Activated CD4-positive, alpha-beta T cell treated with anti-CD3 and anti-CD28 coated beads for 36 hours (primary cell): ENCODE measurements around the gene LITAFD. TPM values are rescaled to one million over a fixed set of nuclear protein-coding genes. Genes with fewer than 3 reads are reported as not detected.

Experiments used
- ATAC-seq: fragments of 200-7000 bp; cut with Tn5 transposase; one replicate; pipeline ENCODE4 v1.10.0; 2021; ENCODE audit warnings: mild to moderate bottlenecking, moderate library complexity
- CTCF ChIA-PET: fragments of 350-600 bp; sonication (Branson Sonifier 250); formaldehyde crosslinking; loops from one replicate; lab custom pipeline; 2021; ENCODE audit warnings: antibody characterized with exemption; lab: Charles Lee
- POLR2A ChIA-PET: fragments of 350-600 bp; sonication (Branson Sonifier 250); formaldehyde crosslinking; loops from one replicate; lab custom pipeline; 2021; ENCODE audit warnings: antibody characterized with exemption, inconsistent platforms; lab: Charles Lee
- DNase-seq: peaks from one replicate; pipeline ENCODE4 v3.0.0-alpha.2; 2020
- H3K27ac Mint-ChIP-seq: one replicate; pipeline ENCODE4 v1.8.0; 2021; ENCODE audit warnings: mixed read lengths
- H3K27me3 Mint-ChIP-seq: one replicate; pipeline ENCODE4 v1.8.0; 2021; ENCODE audit warnings: mixed read lengths
- H3K36me3 Mint-ChIP-seq: one replicate; pipeline ENCODE4 v1.8.0; 2021; ENCODE audit warnings: low read depth, mixed read lengths
- H3K4me1 Mint-ChIP-seq: one replicate; pipeline ENCODE4 v1.8.0; 2021; ENCODE audit warnings: mixed read lengths
- H3K4me3 Mint-ChIP-seq: one replicate; pipeline ENCODE4 v1.8.0; 2021; ENCODE audit warnings: mild to moderate bottlenecking, moderate library complexity, mixed read lengths
- H3K9me3 Mint-ChIP-seq: one replicate; pipeline ENCODE4 v1.8.0; 2021; ENCODE audit warnings: low read depth, mixed read lengths
- intact Hi-C, 2 experiments: fragments of 100-400 bp; cut with DNase I in 1 of 2; cut with micrococcal nuclease in 1 of 2; formaldehyde crosslinking; loops; one replicate each; pipeline versions ENCODE4 v1.14.2 to v1.15.1; 2022 to 2024; cut with DNase I, micrococcal nuclease
- total RNA-seq, 2 experiments: library from RNA; stranded (reverse); gene quantifications; one replicate each; pipeline ENCODE4 v1.2.3, GENCODE V29; 2021

LITAFD gene
- total RNA-seq, 2 experiments from 2014 or later = not detected

DNA sequence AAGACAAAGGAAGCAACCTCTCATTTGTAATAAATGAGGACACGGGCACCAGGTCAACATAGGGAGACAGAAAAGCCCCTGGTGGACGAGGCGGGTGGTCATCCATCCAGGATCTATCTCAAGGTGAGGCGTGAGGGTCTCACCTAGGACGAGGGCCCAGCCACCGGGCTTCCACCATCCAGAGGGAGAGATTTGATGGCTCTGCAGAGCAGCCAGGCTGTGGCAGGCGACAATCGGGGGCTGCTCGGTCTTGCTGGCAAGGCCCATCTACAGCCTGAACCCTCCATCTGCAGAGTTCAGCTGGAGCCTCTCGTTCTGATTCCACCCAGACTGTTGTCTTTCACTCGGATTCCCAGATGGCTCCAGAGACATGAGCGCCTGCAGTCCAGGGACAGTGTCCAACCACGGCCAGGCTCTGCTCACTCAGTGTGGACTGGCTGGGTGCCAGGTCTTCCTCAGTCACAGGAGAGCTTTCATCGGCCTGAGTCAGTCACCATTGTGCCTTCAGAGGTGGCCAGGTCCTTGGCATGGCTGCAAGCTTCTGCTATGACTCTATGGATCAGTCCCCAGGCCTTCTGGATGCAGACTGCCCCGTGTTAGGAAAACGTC, 5.9 kb downstream of the LITAFD start:
- ChIA-PET CTCF (interaction anchor here (0.6 kb wide), 1 partner anchor 15 kb away, joined by 5 read pairs; no protein-coding TSS in a partner anchor), POLR2A (interaction anchor here (0.8 kb wide), 1 partner anchor 23 kb away, joined by 3 read pairs; no protein-coding TSS in a partner anchor)
- DNase-seq = no peak
- peaks cover 25% of the 10 kb centered on the region for H3K36me3 Mint-ChIP-seq
- H3K27ac Mint-ChIP-seq = no peak overlapping the region
- intact Hi-C loops = loop anchor here in 1 of 2 experiments (2.0 kb wide), 1 partner anchor 61 kb away; no protein-coding TSS in a partner anchor
- no peak overlapping the region for H3K4me3 Mint-ChIP-seq
- H3K27me3 Mint-ChIP-seq = peaks cover 3% of the 10 kb centered on the region
- no peaks in the 10 kb centered on the region for H3K9me3 Mint-ChIP-seq
- no peak for ATAC-seq
- peaks cover 17% of the 10 kb centered on the region for H3K4me1 Mint-ChIP-seq

DNA sequence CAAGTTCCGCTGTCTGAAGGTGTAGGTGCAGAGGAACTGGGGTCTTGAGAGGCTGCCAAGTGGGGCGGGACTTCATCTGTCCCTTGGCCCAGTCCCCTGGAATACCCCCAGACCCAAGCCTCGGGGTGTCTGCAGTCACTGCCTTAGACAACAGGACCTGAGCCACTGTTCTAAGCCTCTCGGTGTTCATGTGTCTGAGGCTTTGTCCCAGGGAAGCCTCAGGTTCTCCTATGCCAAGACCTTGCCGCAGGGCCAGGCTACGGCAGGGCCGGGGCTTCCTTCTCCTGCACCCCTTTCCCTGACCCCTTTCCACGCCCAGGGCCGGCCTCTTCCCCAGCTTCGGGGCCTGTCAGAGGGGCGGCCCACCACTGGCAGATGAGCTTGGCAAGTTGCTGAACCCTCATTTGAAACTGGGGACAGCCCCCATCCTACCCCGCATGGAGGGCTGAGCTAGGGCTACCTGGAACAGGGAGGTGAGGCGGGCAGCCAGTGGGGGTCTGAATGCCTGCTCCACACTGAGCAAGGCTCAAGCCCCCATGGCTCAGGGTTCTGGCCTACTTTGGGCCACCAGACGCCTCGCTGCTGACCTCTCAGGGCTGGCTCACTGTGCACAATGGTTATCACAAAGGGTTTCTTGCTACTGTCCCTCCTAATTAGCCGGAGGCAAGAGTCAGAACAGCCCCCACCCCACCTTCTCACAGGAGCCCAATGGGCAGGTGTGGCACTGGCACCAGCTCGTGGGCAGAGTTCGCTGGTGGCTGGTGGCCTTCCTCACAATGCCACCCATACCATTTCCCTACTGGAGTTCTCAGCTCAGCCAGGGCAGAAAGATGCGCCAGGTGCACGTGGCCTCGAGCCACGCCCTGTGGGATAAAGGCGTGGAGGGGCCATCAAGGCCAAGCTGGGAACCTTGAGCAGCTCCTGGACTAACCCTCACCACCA, 7.1 kb downstream of the LITAFD start:
- ChIA-PET CTCF (interaction anchor here (0.6 to 5.7 kb wide), 4 partner anchors 9 to 47 kb away, joined by 3 to 31 read pairs (median 5); partner anchors contain the start of gene LITAFD), POLR2A (no interaction called here)
- Mint-ChIP-seq H3K4me1 (peaks cover 17% of the 10 kb centered on the region), H3K36me3 (peaks cover 29% of the 10 kb centered on the region), H3K27me3 (peaks cover 3% of the 10 kb centered on the region), H3K9me3 (no peaks in the 10 kb centered on the region), H3K4me3 (no peak overlapping the region), H3K27ac (no peak overlapping the region)
- no peak for DNase-seq
- ATAC-seq = no peak
- intact Hi-C loops = loop anchor here in 1 of 2 experiments (2.0 kb wide), 1 partner anchor 62 kb away; no protein-coding TSS in a partner anchor

DNA sequence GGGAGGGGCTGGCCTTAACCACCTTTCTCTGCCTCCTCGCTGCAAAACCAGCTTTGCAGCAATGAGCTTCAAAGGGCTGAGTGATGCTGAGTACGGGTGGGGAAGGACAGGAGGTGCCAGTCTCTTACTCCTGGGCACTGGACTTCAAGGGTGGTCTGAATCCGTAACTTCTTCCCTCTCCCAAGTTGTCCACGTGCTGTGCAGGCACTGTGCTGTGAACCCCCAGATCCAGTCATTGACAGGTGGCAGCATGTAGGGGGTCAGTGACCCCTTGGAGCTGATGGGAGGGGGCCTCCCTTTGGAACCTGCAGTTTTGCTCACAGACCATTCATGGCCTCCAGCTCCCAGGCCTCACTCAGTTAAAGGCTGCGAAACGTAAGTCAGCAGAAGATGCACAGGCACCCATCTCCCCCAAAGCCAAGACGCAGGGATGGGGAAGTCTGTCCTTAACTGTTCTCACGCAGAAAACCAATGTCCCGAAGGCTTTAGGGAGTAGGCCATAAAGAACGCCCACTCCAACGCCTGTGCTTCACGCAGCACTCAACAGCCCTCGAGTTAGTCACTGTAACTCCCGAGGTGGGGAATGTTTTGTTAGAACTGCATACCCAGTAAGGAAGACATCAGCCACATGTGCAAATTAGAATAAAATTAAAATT, 7.9 kb downstream of the LITAFD start:
- Mint-ChIP-seq H3K36me3 (peaks cover 36% of the 10 kb centered on the region), H3K9me3 (no peaks in the 10 kb centered on the region), H3K4me3 (no peak overlapping the region), H3K27me3 (peaks cover 3% of the 10 kb centered on the region), H3K27ac (peak overlapping the region; percentile 42), H3K4me1 (peaks cover 17% of the 10 kb centered on the region)
- DNase-seq (no peak), ATAC-seq (no peak)
- POLR2A ChIA-PET = no interaction called here
- CTCF ChIA-PET = interaction anchor here (1.0 to 5.7 kb wide), 3 partner anchors 9 to 46 kb away, joined by 3 to 31 read pairs (median 5); partner anchors contain the start of gene LITAFD
- intact Hi-C loops = loop anchor here in 1 of 2 experiments (2.0 kb wide), 1 partner anchor 63 kb away; no protein-coding TSS in a partner anchor

DNA sequence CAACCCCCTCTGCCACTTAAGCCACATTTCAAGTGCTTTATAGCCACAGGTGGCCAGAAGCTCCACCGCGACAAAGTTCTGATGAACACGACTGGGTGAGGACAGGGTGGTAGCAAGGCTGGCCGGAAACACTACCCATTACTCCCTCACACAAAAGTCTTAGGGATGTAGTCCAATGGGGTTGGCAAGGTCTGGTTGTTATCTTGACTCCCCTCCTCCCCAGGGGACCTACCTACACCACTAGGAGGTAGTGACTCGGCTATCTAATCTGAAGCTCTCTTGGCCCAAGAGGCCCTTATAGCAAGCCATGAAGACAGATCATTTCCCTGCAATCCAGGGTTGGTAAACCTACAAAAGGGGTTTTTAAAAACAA, 8.4 kb downstream of the LITAFD start:
- H3K27me3 Mint-ChIP-seq = peaks cover under 1% of the 10 kb centered on the region
- DNase-seq (no peak), ATAC-seq (no peak)
- peaks cover 15% of the 10 kb centered on the region for H3K4me1 Mint-ChIP-seq
- ChIA-PET POLR2A (no interaction called here), CTCF (interaction anchor here (1.0 to 5.7 kb wide), 3 partner anchors 10 to 46 kb away, joined by 3 to 31 read pairs (median 5); partner anchors contain the start of gene LITAFD)
- H3K36me3 Mint-ChIP-seq = peaks cover 42% of the 10 kb centered on the region
- H3K4me3 Mint-ChIP-seq = no peak overlapping the region
- H3K9me3 Mint-ChIP-seq = no peaks in the 10 kb centered on the region
- intact Hi-C loops = no loop called here
- H3K27ac Mint-ChIP-seq = peak overlapping the region; percentile 87

DNA sequence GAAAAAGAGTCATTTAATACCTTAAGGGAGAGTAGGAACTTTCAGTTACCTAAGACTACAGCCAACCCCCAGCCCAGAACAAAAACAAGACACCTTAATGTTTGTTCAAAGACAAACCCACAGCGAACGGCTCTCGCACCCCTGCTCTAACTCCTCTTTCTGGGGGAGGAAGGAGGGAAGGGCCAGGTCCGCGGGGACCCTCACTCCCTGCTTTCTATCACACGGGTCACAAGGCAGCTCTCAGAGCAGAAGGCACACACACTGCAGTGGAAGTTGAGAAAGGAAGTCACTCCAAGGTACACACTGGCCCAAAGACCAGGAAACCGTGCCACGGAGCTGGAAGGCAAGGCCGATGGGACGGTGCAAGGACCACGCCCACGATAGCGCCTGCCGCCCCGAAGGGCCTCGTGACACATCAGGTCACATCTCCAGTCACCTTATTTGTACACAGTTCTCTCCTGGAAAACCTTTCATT, 10.0 kb downstream of the LITAFD start:
- Mint-ChIP-seq H3K9me3 (no peaks in the 10 kb centered on the region), H3K4me3 (peak overlapping the region; percentile 6), H3K4me1 (peaks cover 10% of the 10 kb centered on the region), H3K27ac (peak overlapping the region; percentile 87), H3K27me3 (no peaks in the 10 kb centered on the region), H3K36me3 (peaks cover 46% of the 10 kb centered on the region)
- ATAC-seq (peak; percentile 27), DNase-seq (peak; percentile 48)
- CTCF ChIA-PET = interaction anchor here (1.5 to 5.7 kb wide), 2 partner anchors 11 to 44 kb away, joined by 5 to 31 read pairs; partner anchors contain the start of gene LITAFD
- intact Hi-C loops = no loop called here
- POLR2A ChIA-PET = no interaction called here

DNA sequence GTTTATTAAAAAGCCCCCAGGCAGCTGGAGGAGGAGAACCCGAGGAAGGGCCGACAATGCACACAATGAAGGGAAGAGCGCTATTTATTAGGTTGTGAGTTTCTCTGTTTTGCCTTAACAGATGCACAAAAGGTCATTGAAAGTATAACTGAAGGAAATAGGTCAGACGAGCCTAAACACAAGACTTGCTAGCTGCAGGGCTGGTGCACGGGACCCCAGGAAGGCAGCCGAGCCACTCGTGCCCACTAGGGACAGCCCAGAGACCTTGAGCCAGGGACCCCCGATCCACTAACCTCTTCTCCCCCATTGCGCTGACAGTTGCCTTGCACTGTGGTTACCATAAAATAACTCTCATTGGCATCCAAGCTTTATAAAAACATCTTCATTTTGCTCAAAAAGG, 11.3 kb downstream of the LITAFD start:
- CTCF ChIA-PET = interaction anchor here (0.5 to 5.7 kb wide), 5 partner anchors 13 to 340 kb away, joined by 3 to 31 read pairs (median 5); partner anchors contain the start of gene LITAFD

DNA sequence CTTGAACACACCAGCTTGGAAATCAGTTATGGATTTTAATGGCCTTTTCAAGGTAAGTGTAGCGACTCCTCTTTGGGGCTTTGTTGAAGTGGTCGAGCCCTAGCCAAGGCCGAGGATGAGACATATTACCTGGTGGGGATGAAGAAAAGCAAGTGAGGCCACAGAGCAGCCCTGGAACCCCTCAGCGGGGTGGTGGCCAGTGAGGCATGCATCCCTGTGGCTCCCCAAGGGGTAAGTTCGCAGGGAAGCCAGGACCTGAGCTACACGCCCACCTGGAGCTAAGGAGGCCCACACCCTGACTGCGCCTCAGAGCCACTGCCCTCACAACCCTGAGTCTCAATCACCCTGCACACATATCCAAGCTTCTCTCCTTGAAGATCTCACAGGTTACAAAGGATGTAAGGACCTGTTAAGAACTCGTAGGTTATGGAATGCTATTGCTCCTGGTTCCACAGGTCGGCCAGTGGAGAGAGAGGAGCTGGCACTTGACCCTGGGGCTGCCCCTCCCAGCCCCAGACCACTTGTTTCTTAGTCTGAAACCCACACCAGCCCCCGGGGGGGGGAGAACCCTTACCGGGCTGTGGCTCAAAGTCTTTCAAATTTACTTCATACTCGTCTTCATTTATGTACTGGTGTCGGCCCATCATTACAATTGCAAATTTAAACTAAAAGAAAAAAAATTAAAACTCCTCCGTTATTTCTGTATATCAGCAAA, 12.0 kb downstream of the LITAFD start:
- Mint-ChIP-seq H3K36me3 (peaks cover 58% of the 10 kb centered on the region), H3K27ac (no peak overlapping the region), H3K27me3 (no peaks in the 10 kb centered on the region), H3K9me3 (no peaks in the 10 kb centered on the region), H3K4me3 (no peak overlapping the region), H3K4me1 (peaks cover 10% of the 10 kb centered on the region)
- intact Hi-C loops = no loop called here
- ChIA-PET POLR2A (no interaction called here), CTCF (interaction anchor here (0.9 to 5.7 kb wide), 3 partner anchors 13 to 42 kb away, joined by 5 to 31 read pairs (median 5); partner anchors contain the start of gene LITAFD)
- ATAC-seq = no peak
- no peak for DNase-seq

More for the DNA sequence above, 11.3 kb downstream of the LITAFD start:
- H3K4me1 Mint-ChIP-seq = peaks cover 10% of the 10 kb centered on the region
- POLR2A ChIA-PET = no interaction called here
- no peak overlapping the region for H3K4me3 Mint-ChIP-seq
- no peak for ATAC-seq
- DNase-seq = no peak
- peaks cover 54% of the 10 kb centered on the region for H3K36me3 Mint-ChIP-seq
- H3K27ac Mint-ChIP-seq = peak overlapping the region; percentile 16
- H3K9me3 Mint-ChIP-seq = no peaks in the 10 kb centered on the region
- no peaks in the 10 kb centered on the region for H3K27me3 Mint-ChIP-seq
- intact Hi-C loops = no loop called here

DNA sequence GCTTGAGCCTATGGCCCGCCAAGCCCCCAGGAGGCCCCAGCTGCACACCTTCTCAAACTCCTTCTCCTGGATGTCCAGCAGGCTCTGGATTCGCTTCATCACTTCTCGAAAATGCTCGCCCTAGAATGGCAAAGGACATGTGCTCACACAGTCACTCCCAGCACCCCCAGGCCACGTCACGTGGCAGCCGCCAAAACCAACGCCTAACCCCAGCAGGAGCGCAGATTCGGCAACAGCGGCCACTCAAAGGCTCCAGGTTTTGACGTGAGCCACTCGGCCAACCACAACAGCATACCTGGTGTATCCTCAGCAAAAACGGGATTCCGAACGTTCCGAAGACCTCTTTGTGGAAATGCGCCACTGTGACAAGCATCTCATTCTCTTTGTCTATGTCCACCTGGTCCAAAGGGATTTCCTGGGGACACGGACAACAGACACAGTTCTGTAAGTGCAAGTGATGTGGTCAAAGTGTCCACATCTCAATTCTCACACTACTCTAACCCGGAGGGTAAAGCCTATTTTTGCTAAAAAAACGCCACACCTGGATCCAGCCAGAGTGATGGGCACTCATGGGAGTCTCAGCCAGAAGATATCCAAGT, 12.7 kb downstream of the LITAFD start:
- no peaks in the 10 kb centered on the region for H3K27me3 Mint-ChIP-seq
- DNase-seq (no peak), ATAC-seq (no peak)
- H3K27ac Mint-ChIP-seq = peak overlapping the region; percentile 7
- CTCF ChIA-PET = interaction anchor here (1.3 to 5.7 kb wide), 2 partner anchors 14 to 42 kb away, joined by 3 to 31 read pairs; partner anchors contain the start of gene LITAFD
- no peak overlapping the region for H3K4me3 Mint-ChIP-seq
- POLR2A ChIA-PET = no interaction called here
- H3K4me1 Mint-ChIP-seq = peaks cover 10% of the 10 kb centered on the region
- intact Hi-C loops = no loop called here
- H3K36me3 Mint-ChIP-seq = peaks cover 62% of the 10 kb centered on the region
- no peaks in the 10 kb centered on the region for H3K9me3 Mint-ChIP-seq

DNA sequence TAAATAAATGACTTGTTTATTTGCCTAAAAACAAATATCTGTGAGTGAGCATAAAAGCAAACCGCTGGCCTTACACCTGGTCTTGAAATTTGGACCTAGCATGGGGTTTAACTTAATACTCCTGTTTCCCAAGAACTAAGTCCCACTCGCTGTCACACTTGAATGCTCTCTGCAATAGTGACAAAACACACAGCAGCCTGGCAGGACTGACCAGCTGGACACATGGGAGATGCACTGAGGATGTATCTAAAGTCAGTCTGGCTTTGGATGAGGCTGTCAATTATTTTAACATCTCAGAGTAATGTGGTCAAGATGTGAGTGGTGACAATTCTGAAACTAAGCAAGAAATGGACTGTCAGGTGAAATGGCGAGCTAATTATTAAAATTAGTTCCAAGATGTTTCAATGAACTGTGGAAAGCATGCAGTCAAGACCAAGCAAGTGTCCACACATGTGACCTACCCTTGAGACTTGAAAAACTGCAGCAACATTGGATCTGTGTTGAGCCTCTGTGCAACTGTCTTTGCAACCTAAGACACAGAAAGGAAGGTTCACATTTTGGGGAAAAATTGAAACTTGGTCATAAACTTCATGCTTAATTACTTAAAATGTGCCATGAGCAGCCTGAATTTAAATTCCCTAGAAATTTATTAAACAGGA, 16.6 kb downstream of the LITAFD start:
- ATAC-seq (no peak), DNase-seq (no peak)
- Mint-ChIP-seq H3K36me3 (peaks cover 70% of the 10 kb centered on the region), H3K9me3 (no peaks in the 10 kb centered on the region), H3K27me3 (no peaks in the 10 kb centered on the region), H3K4me1 (no peaks in the 10 kb centered on the region), H3K4me3 (no peak overlapping the region), H3K27ac (no peak overlapping the region)
- ChIA-PET POLR2A (no interaction called here), CTCF (interaction anchor here (0.8 to 1.3 kb wide), 2 partner anchors 38 to 51 kb away, joined by 3 to 5 read pairs; no protein-coding TSS in a partner anchor)
- intact Hi-C loops = no loop called here
